ENCODE results near the gene LGALS8.

LGALS8 gene

DNA sequence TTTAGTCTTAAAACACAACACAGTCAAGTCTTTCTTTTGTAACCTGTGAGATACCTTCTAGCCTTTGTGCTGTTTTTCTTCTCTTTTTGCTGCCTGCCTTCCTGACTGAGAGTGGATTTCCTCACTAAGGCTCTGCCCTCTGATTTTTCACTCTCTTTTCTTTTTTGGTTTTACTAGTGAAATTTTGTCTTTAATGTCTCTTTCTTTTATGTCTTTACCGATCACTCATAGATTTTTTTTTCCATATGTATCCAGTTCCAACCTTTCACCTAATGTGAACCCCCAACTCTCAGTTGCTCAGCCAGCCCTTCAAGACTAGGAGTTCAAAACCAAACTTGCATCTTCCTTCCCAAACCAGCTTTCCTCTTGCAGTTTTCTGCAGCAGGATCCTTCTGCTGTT, 6.5 kb downstream of the LGALS8 start:
- Histone ChIP-seq H3K27ac (ENCODE audit: low read length) (no peak overlapping the region), H3K4me1 (ENCODE audit: insufficient read depth, low read length) (no peaks in the 10 kb centered on the region)

DNA sequence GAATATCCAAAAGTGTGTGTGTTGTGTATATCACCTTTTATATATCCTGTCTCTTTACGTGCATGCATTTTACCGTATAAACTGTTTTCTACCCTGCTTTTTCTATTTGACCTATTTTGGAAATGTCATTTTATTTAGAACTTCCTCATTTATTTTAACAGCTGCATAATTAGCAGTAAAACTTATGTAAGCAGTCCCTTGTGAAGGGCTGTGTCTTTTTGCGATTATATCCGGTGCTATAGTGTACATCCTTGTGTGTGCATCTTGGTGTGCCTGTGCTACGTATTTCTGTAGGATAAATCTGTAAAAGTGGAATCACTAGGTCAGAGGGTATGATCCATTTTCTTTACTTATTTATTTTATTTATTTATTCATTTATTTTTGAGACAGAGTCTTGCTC, 7.2 kb downstream of the LGALS8 start:
- Histone ChIP-seq H3K27ac (ENCODE audit: low read length) (no peak overlapping the region), H3K9ac (ENCODE audit: low read depth, low read length) (no peak overlapping the region), H3K36me3 (ENCODE audit: insufficient read depth, low read depth, low read length) (no peaks in the 10 kb centered on the region), H3K4me3 (ENCODE audit: low read length) (no peak overlapping the region), H3K4me1 (ENCODE audit: insufficient read depth, low read length) (no peaks in the 10 kb centered on the region), H3K9me3 (ENCODE audit: insufficient read depth, low read depth, low read length) (no peaks in the 10 kb centered on the region), H3K27me3 (ENCODE audit: insufficient read depth, low read length) (no peaks in the 10 kb centered on the region)

More for the DNA sequence above, 6.5 kb downstream of the LGALS8 start:
- Histone ChIP-seq H3K9ac (ENCODE audit: low read depth, low read length) (no peak overlapping the region), H3K36me3 (ENCODE audit: insufficient read depth, low read depth, low read length) (no peaks in the 10 kb centered on the region), H3K4me3 (ENCODE audit: low read length) (no peak overlapping the region), H3K27me3 (ENCODE audit: insufficient read depth, low read length) (no peaks in the 10 kb centered on the region), H3K9me3 (ENCODE audit: insufficient read depth, low read depth, low read length) (no peaks in the 10 kb centered on the region)

DNA sequence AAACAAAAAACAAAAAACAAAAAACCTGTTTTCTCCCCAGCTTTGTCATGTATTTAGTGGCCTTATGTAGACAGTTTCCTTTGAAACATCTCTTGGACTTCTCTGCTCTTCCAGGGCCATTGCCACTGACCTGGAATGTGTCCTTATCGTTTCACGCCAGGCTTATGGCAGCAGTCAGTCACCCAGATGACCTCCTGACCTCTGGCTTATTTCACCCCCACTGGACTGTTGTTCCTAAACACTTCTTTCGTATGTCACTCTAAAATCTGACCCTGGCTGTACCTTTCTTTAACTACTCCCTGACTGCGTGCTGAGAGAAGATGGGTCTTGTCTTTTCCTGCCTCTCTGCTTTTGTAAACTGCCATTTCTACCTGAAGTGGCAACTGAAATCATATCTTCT, 9.1 kb downstream of the LGALS8 start:
- Histone ChIP-seq H3K4me3 (ENCODE audit: low read length) (no peak overlapping the region), H3K27me3 (ENCODE audit: insufficient read depth, low read length) (no peaks in the 10 kb centered on the region), H3K27ac (ENCODE audit: low read length) (no peak overlapping the region), H3K9me3 (ENCODE audit: insufficient read depth, low read depth, low read length) (no peaks in the 10 kb centered on the region), H3K36me3 (ENCODE audit: insufficient read depth, low read depth, low read length) (no peaks in the 10 kb centered on the region), H3K4me1 (ENCODE audit: insufficient read depth, low read length) (no peaks in the 10 kb centered on the region), H3K9ac (ENCODE audit: low read depth, low read length) (no peak overlapping the region)

DNA sequence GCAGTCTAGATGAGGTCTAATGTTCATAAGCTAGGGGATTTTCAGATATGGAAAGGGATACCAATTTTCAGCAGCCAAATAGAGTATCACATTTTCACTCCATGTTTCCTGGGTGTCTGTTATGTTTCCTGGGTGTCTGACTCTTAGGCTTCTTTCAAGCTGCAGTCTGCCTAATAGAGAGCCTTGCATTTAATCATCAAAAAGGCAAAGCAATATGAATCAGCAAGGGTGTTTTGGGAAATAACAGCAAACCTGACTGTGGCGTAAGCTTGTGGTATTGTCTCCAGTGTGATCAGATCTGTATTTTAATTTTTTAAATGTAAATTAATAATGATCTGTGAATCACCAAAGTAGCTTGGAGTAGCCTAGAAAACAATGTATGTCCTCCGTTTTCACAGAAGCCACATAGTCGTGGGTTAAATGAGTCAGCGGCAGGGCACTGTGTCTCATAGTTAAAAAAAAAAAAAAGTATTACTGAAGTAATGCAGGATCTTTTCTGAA, 10.4 kb downstream of the LGALS8 start:
- Histone ChIP-seq H3K27me3 (ENCODE audit: insufficient read depth, low read length) (no peaks in the 10 kb centered on the region), H3K27ac (ENCODE audit: low read length) (no peak overlapping the region), H3K9me3 (ENCODE audit: insufficient read depth, low read depth, low read length) (no peaks in the 10 kb centered on the region), H3K36me3 (ENCODE audit: insufficient read depth, low read depth, low read length) (no peaks in the 10 kb centered on the region), H3K4me1 (ENCODE audit: insufficient read depth, low read length) (no peaks in the 10 kb centered on the region), H3K9ac (ENCODE audit: low read depth, low read length) (no peak overlapping the region), H3K4me3 (ENCODE audit: low read length) (no peak overlapping the region)

DNA sequence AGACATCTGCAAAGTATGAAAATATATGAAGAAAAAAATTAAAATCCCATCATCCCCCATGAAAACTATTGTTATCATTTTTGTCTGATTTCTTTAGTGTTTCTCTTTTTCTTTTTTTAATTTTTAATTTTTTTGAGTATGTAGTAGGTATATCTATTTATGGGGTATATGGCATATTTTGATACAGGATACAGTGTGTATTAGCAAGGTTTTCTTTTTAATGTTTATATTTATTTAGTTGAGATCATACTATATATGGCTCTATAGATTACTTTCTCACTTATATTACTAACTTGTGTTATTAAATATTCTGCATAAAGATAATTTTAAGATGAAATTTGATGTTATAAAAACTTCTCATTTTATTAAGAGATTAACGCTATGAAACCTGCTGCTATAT, 11.4 kb downstream of the LGALS8 start:
- no peaks in the 10 kb centered on the region for H3K4me1 ChIP-seq (ENCODE audit: insufficient read depth, low read length)
- no peak overlapping the region for H3K4me3 ChIP-seq (ENCODE audit: low read length)
- H3K36me3 ChIP-seq (ENCODE audit: insufficient read depth, low read depth, low read length), result peaks cover 5% of the 10 kb centered on the region; the same call in 1 of the 2 replicates
- H3K9me3 ChIP-seq (ENCODE audit: insufficient read depth, low read depth, low read length), result no peaks in the 10 kb centered on the region
- no peaks in the 10 kb centered on the region for H3K27me3 ChIP-seq (ENCODE audit: insufficient read depth, low read length)
- no peak overlapping the region for H3K27ac ChIP-seq (ENCODE audit: low read length)
- H3K9ac ChIP-seq (ENCODE audit: low read depth, low read length), result no peak overlapping the region

DNA sequence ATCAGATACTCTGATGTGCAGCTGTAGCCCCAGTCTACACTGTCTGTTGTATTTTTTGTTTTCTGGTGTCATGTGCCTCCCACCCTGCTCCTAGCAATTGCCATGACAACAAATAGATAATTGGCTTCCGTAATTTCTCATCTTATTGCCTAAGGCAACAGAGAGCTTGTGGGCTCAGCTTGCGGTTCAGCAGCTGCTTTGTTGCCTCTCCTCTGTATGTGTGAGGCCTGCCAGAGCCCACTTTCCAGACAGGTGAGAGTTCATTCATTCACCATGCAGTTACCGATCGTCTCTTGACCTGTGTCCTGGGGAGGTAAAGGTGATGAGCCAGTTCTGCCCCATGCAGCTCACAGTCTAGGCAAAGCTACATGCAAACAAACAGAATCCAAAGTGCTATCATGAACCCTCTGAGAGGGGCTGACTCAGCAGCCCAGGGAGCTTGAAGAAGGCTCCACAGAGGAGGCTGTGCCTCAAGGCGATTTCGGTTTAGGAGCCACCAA, 11.9 kb downstream of the LGALS8 start:
- H3K4me1 ChIP-seq (ENCODE audit: insufficient read depth, low read length), result no peaks in the 10 kb centered on the region
- H3K9me3 ChIP-seq (ENCODE audit: insufficient read depth, low read depth, low read length), result no peaks in the 10 kb centered on the region
- H3K27ac ChIP-seq (ENCODE audit: low read length), result no peak overlapping the region
- H3K36me3 ChIP-seq (ENCODE audit: insufficient read depth, low read depth, low read length), result peaks cover 5% of the 10 kb centered on the region; the same call in 1 of the 2 replicates
- H3K9ac ChIP-seq (ENCODE audit: low read depth, low read length), result no peak overlapping the region
- no peak overlapping the region for H3K4me3 ChIP-seq (ENCODE audit: low read length)
- H3K27me3 ChIP-seq (ENCODE audit: insufficient read depth, low read length), result no peaks in the 10 kb centered on the region

DNA sequence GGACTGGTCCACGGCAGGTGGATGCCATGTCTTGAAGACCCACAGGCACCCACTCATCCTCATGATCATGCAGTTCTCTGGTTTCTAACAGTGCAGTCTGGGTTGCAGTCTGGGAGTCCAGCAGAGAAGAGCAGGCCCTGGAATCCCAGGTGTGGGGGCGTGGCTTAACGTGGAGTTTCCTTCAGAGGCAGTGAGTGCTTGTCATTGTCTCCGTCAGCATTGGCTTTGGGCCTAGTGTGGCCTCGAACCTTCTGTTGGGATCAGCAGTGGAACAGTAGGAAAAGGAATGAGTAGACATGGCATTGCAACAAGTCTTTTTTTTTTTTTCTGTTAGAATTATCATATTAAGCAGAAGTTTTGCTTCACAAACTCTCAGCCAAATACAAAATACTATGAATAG, 12.8 kb downstream of the LGALS8 start:
- Histone ChIP-seq H3K4me3 (ENCODE audit: low read length) (no peak overlapping the region), H3K27me3 (ENCODE audit: insufficient read depth, low read length) (no peaks in the 10 kb centered on the region), H3K9me3 (ENCODE audit: insufficient read depth, low read depth, low read length) (no peaks in the 10 kb centered on the region), H3K36me3 (ENCODE audit: insufficient read depth, low read depth, low read length) (peaks cover 12% of the 10 kb centered on the region), H3K4me1 (ENCODE audit: insufficient read depth, low read length) (no peaks in the 10 kb centered on the region), H3K9ac (ENCODE audit: low read depth, low read length) (no peak overlapping the region), H3K27ac (ENCODE audit: low read length) (no peak overlapping the region)

DNA sequence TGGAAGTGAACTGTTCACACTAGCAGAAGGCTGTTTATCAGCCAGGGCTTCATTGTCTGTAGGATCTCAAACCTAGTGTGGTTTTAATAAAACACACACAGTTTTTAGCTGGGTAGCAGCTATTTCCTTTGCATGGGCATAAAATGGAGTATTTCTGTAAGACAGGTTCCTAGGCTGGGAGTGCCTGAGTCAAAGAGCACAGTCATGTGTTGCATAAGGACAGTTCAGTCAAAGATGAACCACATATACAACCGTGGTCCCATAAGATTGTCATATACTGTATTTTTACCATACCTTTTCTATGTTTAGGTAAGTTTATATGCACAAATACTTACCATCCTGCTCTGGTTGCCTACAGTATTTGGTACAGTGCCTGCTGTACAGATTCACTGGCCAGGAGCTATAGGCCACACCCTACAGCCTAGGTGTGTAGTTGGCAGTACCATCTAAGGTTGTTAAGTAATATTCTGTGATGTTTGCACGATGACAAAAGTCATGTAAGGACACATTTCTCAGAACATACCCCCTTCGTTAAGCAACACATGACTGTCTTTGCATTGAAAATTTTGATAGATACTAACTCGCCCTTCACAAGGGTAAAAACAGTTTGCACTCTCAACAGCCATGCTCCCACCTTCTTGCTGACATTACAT, 17.2 kb downstream of the LGALS8 start:
- Histone ChIP-seq H3K9me3 (ENCODE audit: insufficient read depth, low read depth, low read length) (no peaks in the 10 kb centered on the region), H3K4me3 (ENCODE audit: low read length) (no peak overlapping the region), H3K27ac (ENCODE audit: low read length) (no peak overlapping the region), H3K36me3 (ENCODE audit: insufficient read depth, low read depth, low read length) (peaks cover 55% of the 10 kb centered on the region), H3K27me3 (ENCODE audit: insufficient read depth, low read length) (no peaks in the 10 kb centered on the region), H3K4me1 (ENCODE audit: insufficient read depth, low read length) (no peaks in the 10 kb centered on the region), H3K9ac (ENCODE audit: low read depth, low read length) (no peak overlapping the region)

DNA sequence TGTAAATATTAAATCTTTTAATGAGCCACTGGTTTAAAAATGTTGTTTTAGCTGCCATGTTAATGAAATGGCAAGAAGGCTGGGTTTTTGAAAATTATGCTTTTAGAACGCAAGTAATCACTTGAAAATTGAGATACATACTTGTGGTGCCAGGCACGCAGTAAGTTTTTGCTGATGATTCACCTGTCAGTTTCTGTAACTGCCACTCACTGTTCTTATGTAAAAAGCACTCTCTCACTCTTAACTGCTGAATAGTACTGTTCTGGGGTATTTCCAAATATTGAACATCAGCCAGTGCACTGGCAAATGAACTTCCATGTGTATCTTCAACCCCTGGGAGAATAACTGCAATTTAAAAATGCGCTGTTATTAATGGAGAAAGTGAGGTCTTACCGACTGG, 17.9 kb downstream of the LGALS8 start:
- Histone ChIP-seq H3K4me3 (ENCODE audit: low read length) (no peak overlapping the region), H3K36me3 (ENCODE audit: insufficient read depth, low read depth, low read length) (peaks cover 62% of the 10 kb centered on the region), H3K9ac (ENCODE audit: low read depth, low read length) (no peak overlapping the region), H3K9me3 (ENCODE audit: insufficient read depth, low read depth, low read length) (no peaks in the 10 kb centered on the region), H3K27me3 (ENCODE audit: insufficient read depth, low read length) (no peaks in the 10 kb centered on the region), H3K27ac (ENCODE audit: low read length) (no peak overlapping the region), H3K4me1 (ENCODE audit: insufficient read depth, low read length) (0 out of 2 replicates have a peak, but pooled peaks cover 4% of the 10 kb centered on the region)

DNA sequence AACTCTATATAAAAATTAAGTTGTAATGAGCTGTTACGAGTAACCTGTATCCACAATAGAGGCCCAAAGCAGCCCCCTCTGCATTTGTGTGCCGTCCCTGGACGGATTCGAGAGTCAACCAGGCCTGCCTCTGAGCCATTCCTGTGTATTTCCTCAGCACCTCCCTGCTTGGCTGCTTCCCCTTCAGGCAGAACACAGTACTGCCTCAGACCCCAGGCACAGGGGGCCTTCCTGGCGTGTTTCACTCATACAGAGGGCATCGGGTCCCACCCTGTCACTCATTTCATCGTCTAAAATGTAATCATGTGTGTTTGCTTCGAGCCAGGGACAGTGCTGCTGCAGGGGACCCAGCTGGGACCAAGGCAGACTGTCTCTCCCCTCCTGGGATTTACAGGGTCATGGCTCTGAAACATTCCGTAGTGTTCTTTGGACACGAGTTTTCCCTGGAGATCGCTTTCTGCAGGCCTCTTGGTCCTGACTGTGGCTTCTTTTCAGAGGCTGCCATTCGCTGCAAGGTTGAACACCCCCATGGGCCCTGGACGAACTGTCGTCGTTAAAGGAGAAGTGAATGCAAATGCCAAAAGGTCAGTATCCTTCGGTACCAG, 19.4 kb downstream of the LGALS8 start:
- H3K4me3 ChIP-seq (ENCODE audit: low read length), result no peak overlapping the region
- H3K9ac ChIP-seq (ENCODE audit: low read depth, low read length), result no peak overlapping the region
- H3K27ac ChIP-seq (ENCODE audit: low read length), result no peak overlapping the region
- peaks cover 77% of the 10 kb centered on the region for H3K36me3 ChIP-seq (ENCODE audit: insufficient read depth, low read depth, low read length)
- H3K9me3 ChIP-seq (ENCODE audit: insufficient read depth, low read depth, low read length), result no peaks in the 10 kb centered on the region
- H3K27me3 ChIP-seq (ENCODE audit: insufficient read depth, low read length), result no peaks in the 10 kb centered on the region
- H3K4me1 ChIP-seq (ENCODE audit: insufficient read depth, low read length), result peaks cover 4% of the 10 kb centered on the region; the same call in 1 of the 2 replicates

DNA sequence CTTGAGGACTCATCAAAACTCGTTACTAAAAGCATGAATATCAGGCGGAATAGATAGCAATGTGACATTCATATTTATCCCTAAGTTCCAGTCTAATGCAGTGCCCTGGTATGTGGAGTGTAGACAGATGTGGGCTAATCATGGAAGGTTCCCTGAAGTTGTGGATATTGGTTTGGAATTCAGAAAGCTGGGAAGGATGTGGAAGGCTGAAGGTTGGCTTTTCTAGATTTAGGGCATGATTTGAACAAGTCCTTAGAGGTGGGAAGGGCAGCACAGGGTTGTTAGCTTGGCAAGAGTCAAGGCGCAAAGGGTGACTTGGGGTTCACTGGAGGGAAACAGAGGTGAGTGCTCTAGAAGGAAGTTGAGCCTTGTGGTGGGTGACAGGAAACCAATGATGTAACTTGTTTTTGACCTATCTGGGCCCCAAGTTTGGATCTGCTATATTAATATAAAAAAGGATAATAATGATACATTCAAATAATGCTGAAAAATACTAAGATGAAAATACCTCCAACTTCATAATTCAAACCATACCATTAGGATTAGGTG, 21.9 kb downstream of the LGALS8 start:
- peaks cover 97% of the 10 kb centered on the region for H3K36me3 ChIP-seq (ENCODE audit: insufficient read depth, low read depth, low read length)

DNA sequence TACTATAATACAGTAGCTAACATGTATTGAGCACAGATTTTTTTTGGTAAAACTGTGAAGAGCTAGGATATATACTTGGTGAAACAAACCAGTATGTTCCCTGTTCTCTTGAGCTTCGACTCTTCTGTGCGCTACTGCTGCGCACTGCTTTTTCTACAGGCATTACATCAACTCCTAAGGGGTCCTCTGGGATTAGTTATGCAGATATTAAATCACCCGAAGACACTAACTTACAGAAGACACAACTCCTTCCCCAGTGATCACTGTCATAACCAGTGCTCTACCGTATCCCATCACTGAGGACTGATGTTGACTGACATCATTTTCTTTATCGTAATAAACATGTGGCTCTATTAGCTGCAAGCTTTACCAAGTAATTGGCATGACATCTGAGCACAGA, 24.7 kb downstream of the LGALS8 start:
- Histone ChIP-seq H3K9ac (ENCODE audit: low read depth, low read length) (no peak overlapping the region), H3K36me3 (ENCODE audit: insufficient read depth, low read depth, low read length) (peaks cover 99% of the 10 kb centered on the region), H3K4me1 (ENCODE audit: insufficient read depth, low read length) (peaks cover 4% of the 10 kb centered on the region; the same call in 1 of the 2 replicates), H3K27ac (ENCODE audit: low read length) (no peak overlapping the region), H3K27me3 (ENCODE audit: insufficient read depth, low read length) (no peaks in the 10 kb centered on the region), H3K4me3 (ENCODE audit: low read length) (no peak overlapping the region), H3K9me3 (ENCODE audit: insufficient read depth, low read depth, low read length) (no peaks in the 10 kb centered on the region)

More for the DNA sequence above, 21.9 kb downstream of the LGALS8 start:
- H3K4me3 ChIP-seq (ENCODE audit: low read length), result no peak overlapping the region
- no peak overlapping the region for H3K9ac ChIP-seq (ENCODE audit: low read depth, low read length)
- peaks cover 4% of the 10 kb centered on the region; the same call in 1 of the 2 replicates for H3K4me1 ChIP-seq (ENCODE audit: insufficient read depth, low read length)
- H3K9me3 ChIP-seq (ENCODE audit: insufficient read depth, low read depth, low read length), result no peaks in the 10 kb centered on the region
- no peaks in the 10 kb centered on the region for H3K27me3 ChIP-seq (ENCODE audit: insufficient read depth, low read length)
- H3K27ac ChIP-seq (ENCODE audit: low read length), result no peak overlapping the region

Data from iPS-20b (cell line).